Measurements from ENCODE around the gene MLXIPL. TPM values are rescaled to one million over a fixed set of nuclear protein-coding genes. Genes with fewer than 3 reads are reported as not detected.
"Not testable (repeated sequence)": the region's sequence is repeated elsewhere in the genome, so short reads cannot be mapped to it uniquely, and the experiment has no call there.

Gene MLXIPL
- total and polyA plus RNA-seq, 5 donors: 3.2 to 14.8 (median 3.7) TPM

DNA sequence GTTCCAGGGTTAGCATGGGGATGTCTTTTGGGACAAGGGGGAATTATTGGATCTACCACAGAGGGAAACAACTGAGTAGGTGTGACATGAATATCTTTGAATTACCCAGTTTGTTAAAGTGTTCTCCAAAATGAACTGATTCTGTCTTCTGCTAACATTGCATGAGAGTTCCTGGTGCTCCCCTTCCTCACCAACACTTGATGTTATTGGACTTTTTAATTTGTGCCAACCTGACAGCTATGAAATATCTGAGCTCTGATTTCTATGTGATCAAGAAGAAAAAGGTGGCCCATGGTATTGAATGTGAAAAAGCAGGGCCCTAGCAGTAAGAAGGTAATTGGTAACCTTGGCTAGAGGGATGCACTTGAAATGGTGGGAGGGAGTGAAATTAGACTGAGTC is 38.7 kb upstream of the MLXIPL start:
- intact Hi-C loops (cut with DNase I): loop anchor here in 2 of 4 donors (10.0 kb wide), 2 partner anchors 48 to 58 kb away; no protein-coding TSS in a partner anchor
- ATAC-seq: no peak
- H3K27ac ChIP-seq (ENCODE audit: low read length): no peak overlapping the region
- H3K4me3 ChIP-seq (ENCODE audit: low read length): no peak overlapping the region
- no peaks in the 10 kb centered on the region for H3K27me3 ChIP-seq (ENCODE audit: control insufficient read depth, insufficient read depth)
- no peaks in the 10 kb centered on the region for H3K9me3 ChIP-seq (ENCODE audit: control insufficient read depth, low read length)
- no peaks in the 10 kb centered on the region for H3K4me1 ChIP-seq (ENCODE audit: control insufficient read depth, insufficient read depth, low read length)
- no peak for DNase-seq

DNA sequence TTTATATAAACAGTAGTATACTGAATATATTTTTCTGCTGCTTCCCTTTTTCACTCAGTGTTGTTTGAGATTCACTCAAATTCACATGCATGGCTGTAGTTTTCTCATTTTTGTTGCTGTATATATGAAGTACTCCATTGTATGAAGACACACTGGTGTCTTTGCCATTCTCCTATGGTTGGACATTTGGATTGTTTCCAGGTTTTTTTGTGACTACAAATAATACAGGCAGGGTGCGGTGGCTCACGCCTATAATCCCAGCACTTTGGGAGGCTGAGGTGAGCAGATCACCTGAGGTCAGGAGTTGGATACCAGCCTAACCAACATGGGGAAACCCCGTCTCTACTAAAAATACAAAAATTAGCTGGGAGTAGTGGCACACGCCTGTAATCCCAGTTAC is 36.3 kb upstream of the MLXIPL start:
- H3K27me3 ChIP-seq (ENCODE audit: control insufficient read depth, insufficient read depth); DNase-seq; ATAC-seq; H3K4me1 ChIP-seq (ENCODE audit: control insufficient read depth, insufficient read depth, low read length); H3K9me3 ChIP-seq (ENCODE audit: control insufficient read depth, low read length); H3K4me3 ChIP-seq (ENCODE audit: low read length); H3K27ac ChIP-seq (ENCODE audit: low read length): not testable (repeated sequence)
- WGBS: 68% methylated on average over 4 of the region's 4 CpGs
- intact Hi-C loops (cut with DNase I): loop anchor here in 2 of 4 donors (10.0 kb wide), 2 partner anchors 46 to 56 kb away; no protein-coding TSS in a partner anchor

DNA sequence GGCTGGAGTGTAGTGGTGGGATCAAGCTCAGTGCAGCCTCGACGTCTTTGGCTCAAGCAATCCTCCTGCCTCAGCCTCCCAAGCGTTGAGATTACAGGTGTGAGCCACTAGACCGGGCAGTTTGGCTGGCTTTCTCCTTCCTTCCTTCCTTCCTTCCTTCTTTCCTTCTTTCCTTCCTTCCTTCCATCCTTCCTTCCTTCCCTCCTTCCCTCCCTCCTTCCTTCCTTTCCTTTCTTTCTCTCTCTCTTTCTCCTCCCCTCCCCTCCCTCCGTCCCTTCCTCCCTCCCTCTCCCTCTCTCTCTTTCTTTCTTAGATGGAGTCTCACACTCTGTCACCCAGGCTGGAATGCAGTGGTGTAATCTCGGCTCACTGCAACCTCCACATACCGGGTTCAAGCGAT is 35.7 kb upstream of the MLXIPL start:
- ATAC-seq: no peak
- no peak for DNase-seq
- WGBS: 70% methylated on average over 8 of the region's 8 CpGs
- intact Hi-C loops (cut with DNase I): loop anchor here in 2 of 4 donors (10.0 kb wide), 2 partner anchors 45 to 55 kb away; no protein-coding TSS in a partner anchor
- no peaks in the 10 kb centered on the region for H3K27me3 ChIP-seq (ENCODE audit: control insufficient read depth, insufficient read depth)
- H3K4me1 ChIP-seq (ENCODE audit: control insufficient read depth, insufficient read depth, low read length): no peaks in the 10 kb centered on the region
- no peak overlapping the region for H3K4me3 ChIP-seq (ENCODE audit: low read length)
- H3K9me3 ChIP-seq (ENCODE audit: control insufficient read depth, low read length): no peaks in the 10 kb centered on the region
- no peak overlapping the region for H3K27ac ChIP-seq (ENCODE audit: low read length)

DNA sequence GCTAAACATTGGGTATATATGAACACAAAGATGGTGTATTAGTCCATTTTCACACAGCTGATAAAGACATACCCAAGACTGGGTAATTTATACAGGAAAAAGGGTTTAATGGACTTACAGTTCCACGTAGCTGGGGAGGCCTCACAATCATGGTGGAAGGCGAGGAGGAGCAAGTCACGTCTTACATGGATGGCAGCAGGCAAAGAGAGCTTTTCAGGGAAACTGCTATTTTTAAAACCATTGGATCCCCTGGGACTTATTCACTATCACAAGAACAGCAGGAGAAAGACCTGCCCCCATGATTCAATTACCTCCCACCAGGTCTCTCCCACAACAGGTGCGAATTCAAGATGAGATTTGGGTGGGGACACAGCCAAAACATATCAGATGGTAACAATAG is 31.0 kb upstream of the MLXIPL start:
- H3K27me3 ChIP-seq (ENCODE audit: control insufficient read depth, insufficient read depth); ATAC-seq; H3K4me3 ChIP-seq (ENCODE audit: low read length); H3K9me3 ChIP-seq (ENCODE audit: control insufficient read depth, low read length); H3K27ac ChIP-seq (ENCODE audit: low read length); intact Hi-C loops (cut with DNase I); H3K4me1 ChIP-seq (ENCODE audit: control insufficient read depth, insufficient read depth, low read length); DNase-seq: not testable (repeated sequence)
- 77% methylated on average over 4 of the region's 4 CpGs for WGBS

DNA sequence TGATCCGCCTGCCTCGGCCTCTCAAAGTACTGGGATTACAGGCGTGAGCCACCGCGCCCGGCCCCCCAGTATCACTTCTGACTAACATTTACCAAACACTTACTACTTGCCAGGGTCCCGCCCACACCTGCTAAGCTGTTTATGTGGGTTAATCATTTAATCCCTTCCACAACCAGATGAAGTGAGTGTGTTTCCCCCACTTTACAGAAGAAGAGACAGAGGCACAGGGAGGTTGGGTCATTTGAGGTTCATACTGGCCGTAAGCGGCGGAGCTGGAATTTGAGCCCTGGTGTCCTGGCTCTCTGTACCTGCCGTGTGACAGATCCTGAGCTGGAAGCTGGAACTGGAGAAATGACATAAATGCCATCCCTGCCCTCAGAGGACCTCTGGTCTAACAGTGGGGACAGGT is 28.2 kb upstream of the MLXIPL start:
- DNase-seq (no peak), ATAC-seq (no peak)
- no peak overlapping the region for H3K27ac ChIP-seq (ENCODE audit: low read length)
- H3K9me3 ChIP-seq (ENCODE audit: control insufficient read depth, low read length): no peaks in the 10 kb centered on the region
- WGBS: 84% methylated on average over 11 of the region's 11 CpGs
- intact Hi-C loops (cut with DNase I): no loop called here
- H3K27me3 ChIP-seq (ENCODE audit: control insufficient read depth, insufficient read depth): no peaks in the 10 kb centered on the region
- H3K4me3 ChIP-seq (ENCODE audit: low read length): no peak overlapping the region
- H3K4me1 ChIP-seq (ENCODE audit: control insufficient read depth, insufficient read depth, low read length): no peaks in the 10 kb centered on the region

DNA sequence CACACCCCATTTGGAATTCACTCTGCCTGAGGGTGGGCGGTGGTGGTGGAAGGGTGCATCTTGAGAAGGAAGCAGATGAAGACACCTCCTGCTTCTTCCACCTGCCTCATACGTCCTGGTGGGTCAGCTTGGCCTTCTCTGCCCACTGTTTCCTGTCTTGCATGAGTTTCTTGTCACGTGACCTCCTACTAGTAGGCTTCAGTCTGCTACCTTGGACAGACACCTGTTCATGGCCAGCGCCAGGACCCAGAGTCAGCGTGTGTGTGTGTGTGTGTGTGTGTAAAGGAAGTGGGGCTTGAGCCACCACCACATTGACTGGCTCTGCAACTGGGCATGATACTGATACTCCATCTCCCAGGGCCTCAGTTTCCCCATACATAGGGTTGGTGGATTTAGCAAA is 26.2 kb upstream of the MLXIPL start:
- intact Hi-C loops (cut with DNase I): no loop called here
- Histone ChIP-seq H3K27me3 (ENCODE audit: control insufficient read depth, insufficient read depth) (no peaks in the 10 kb centered on the region), H3K4me1 (ENCODE audit: control insufficient read depth, insufficient read depth, low read length) (no peaks in the 10 kb centered on the region), H3K4me3 (ENCODE audit: low read length) (no peak overlapping the region), H3K9me3 (ENCODE audit: control insufficient read depth, low read length) (no peaks in the 10 kb centered on the region), H3K27ac (ENCODE audit: low read length) (no peak overlapping the region)
- WGBS: 62% methylated on average over 5 of the region's 5 CpGs
- DNase-seq (no peak), ATAC-seq (no peak)

DNA sequence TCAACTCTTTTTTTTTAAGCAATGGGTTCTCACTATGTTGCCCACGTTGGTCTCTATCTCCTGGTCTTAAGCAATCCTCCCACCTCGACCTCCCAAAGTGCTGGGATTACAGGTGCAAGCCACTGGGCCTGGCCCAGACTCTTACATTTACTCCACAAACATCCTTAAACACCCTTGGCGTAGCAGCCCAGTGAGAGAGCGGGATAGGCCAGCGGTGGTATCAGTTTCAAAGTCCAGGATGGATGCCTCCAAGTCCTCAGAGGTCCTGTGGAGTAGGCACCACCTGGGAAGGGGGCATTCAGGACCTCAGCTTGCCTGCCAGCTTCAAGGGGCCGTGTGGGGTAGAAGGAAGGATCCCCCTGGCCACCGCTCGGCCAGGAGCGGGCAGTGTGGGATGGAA is 25.3 kb upstream of the MLXIPL start:
- intact Hi-C loops (cut with DNase I): no loop called here
- no peak for ATAC-seq
- no peak overlapping the region for H3K4me3 ChIP-seq (ENCODE audit: low read length)
- DNase-seq: no peak
- H3K9me3 ChIP-seq (ENCODE audit: control insufficient read depth, low read length): no peaks in the 10 kb centered on the region
- no peak overlapping the region for H3K27ac ChIP-seq (ENCODE audit: low read length)
- no peaks in the 10 kb centered on the region for H3K4me1 ChIP-seq (ENCODE audit: control insufficient read depth, insufficient read depth, low read length)
- WGBS: 43% methylated on average over 9 of the region's 9 CpGs
- no peaks in the 10 kb centered on the region for H3K27me3 ChIP-seq (ENCODE audit: control insufficient read depth, insufficient read depth)

DNA sequence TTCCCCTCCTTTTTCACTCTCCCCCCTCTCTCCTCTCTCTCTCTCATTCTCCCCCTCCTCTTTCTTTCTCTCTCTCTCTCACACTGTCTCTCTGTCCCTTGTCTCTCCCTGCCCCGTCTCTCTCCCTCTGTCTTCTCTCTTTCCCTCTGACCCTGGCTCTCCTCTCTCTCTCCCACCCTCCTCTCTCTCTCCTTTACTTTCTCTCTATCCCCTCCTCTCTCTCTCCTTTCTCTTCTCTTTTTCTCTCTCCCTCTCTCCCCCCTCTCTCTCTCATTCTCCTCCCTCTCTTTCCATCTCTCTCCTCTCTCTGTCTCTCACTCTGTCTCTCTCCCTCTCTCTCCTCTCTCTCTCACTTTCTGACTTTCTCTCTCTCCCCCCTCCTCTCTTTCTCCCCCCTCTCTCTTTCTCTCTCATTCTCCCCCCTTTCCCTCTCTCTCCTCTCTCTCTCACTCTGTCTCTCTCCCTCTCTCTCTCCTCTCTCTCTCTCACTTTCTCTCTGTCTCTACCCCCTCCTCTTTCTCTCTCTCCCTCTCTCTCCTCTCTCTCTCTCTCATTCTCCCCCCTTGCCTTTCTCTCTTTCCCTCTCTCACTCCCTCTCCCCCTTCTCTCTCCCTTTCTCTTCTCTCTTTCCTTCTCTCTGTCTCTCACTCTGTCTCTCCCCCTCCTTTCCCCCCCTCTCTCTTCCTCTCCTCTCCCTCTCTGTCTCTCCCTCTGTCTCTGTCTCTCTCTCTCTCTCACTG is 24.4 kb upstream of the MLXIPL start:
- ATAC-seq (no peak), DNase-seq (no peak)
- intact Hi-C loops (cut with DNase I): no loop called here
- no peaks in the 10 kb centered on the region for H3K9me3 ChIP-seq (ENCODE audit: control insufficient read depth, low read length)
- H3K4me3 ChIP-seq (ENCODE audit: low read length): no peak overlapping the region
- no peak overlapping the region for H3K27ac ChIP-seq (ENCODE audit: low read length)
- 44% methylated on average over 1 of the region's 1 CpG for WGBS
- H3K4me1 ChIP-seq (ENCODE audit: control insufficient read depth, insufficient read depth, low read length): no peaks in the 10 kb centered on the region
- H3K27me3 ChIP-seq (ENCODE audit: control insufficient read depth, insufficient read depth): no peaks in the 10 kb centered on the region

DNA sequence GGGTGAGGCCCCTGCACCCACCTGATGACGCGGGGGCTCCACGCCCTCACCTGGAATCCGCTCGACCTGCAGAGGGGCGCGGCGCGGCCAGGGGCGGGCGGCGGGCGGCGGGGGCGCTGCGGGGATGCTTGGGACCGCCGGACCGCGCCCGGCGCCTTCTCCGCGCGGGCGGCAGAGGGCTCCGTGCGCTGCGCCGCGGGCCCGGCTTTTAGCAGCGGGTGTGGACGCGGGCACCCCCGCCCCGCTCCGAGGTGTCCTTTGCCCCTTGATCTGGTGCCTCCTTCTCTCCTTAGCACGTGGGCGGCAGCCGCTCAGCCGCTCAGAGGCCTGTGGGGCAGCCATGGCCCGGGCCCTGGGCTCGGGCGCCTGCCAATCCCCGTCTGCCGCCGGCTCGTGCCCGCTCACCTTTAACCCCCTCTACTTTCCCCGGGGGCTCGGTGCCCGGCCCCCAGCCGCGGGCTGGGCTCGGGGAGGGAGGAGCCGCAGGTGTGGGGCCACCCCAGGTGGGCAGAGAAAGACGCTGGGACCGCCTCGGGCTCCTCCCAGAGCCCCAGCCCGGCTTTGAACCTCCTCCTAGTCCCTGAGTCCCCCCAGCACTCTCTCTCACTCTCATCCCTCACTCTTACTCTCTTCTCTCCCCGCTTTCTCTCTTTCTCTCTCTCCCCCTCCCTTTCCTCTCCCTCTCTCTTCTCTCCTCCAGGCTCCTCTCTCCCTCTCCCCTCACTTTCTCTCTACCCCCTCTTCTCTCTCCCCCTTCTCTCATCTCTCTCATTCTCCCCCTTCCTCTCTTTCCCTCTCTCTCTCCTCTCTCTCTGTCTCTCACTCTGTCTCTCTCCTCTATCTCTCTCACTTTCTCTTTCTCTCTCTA is 23.6 kb upstream of the MLXIPL start:
- intact Hi-C loops (cut with DNase I): no loop called here
- Histone ChIP-seq H3K27me3 (ENCODE audit: control insufficient read depth, insufficient read depth) (no peaks in the 10 kb centered on the region), H3K4me3 (ENCODE audit: low read length) (peak overlapping the region; percentile 60), H3K4me1 (ENCODE audit: control insufficient read depth, insufficient read depth, low read length) (no peaks in the 10 kb centered on the region), H3K27ac (ENCODE audit: low read length) (no peak overlapping the region), H3K9me3 (ENCODE audit: control insufficient read depth, low read length) (no peaks in the 10 kb centered on the region)
- WGBS: 1% methylated on average over 61 of the region's 62 CpGs
- DNase-seq (peak in 1 of 3 donors; percentile 18), ATAC-seq (peak; percentile 37 to 57)

DNA sequence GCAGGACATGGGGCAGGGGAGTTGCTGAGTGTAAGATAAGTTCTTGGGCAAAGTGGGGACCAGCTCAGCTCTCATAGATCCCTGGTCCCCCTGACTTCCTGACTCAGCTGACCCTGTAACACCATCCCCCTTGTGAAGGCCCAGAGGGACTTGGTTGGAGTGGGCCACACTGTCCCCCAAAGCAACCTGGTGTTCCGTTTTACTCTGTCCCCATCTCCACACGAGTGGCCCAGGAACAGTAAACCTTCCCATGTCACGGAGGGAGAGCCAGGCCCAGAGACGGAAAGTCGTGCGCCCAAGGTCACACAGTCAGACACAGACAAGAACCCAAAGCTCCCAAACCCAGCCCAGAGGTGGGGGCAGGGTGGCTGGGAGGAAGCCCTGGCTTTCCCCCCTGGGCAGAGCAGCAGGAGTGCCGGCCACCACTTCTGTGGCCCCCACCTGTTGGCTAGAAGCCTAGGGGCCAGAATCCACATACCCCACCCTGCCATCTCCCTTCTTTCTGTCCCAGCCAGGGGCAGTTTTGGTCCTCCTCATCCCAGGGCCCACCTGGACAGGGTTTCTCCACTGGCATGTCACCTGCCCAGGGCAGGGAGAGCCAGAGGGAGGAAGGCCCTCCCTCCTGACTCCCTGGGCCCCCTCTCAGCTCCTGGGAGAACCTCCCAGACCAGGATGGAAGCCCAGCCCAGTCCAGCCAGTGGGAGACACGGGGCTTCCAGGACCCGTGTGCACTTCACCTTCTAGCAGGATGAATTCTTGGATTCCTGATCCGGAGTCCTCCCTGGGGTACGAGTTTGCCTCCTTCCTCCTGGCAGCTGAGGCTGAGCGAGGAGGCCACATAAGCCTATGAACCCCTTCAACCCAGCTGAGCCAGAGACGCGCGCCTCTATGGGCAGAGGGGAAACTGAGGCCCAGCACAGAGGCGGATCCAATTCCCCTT is 22.7 kb upstream of the MLXIPL start:
- ATAC-seq (no peak), DNase-seq (no peak)
- peak overlapping the region; percentile 60 for H3K4me3 ChIP-seq (ENCODE audit: low read length)
- 39% methylated on average over 16 of the region's 16 CpGs for whole genome bisulfite sequencing
- no peak overlapping the region for H3K27ac ChIP-seq (ENCODE audit: low read length)
- no peaks in the 10 kb centered on the region for H3K9me3 ChIP-seq (ENCODE audit: control insufficient read depth, low read length)
- intact Hi-C loops (cut with DNase I): no loop called here
- no peaks in the 10 kb centered on the region for H3K27me3 ChIP-seq (ENCODE audit: control insufficient read depth, insufficient read depth)
- no peaks in the 10 kb centered on the region for H3K4me1 ChIP-seq (ENCODE audit: control insufficient read depth, insufficient read depth, low read length)
